ENCODE data around the gene ABCF3.

DNA sequence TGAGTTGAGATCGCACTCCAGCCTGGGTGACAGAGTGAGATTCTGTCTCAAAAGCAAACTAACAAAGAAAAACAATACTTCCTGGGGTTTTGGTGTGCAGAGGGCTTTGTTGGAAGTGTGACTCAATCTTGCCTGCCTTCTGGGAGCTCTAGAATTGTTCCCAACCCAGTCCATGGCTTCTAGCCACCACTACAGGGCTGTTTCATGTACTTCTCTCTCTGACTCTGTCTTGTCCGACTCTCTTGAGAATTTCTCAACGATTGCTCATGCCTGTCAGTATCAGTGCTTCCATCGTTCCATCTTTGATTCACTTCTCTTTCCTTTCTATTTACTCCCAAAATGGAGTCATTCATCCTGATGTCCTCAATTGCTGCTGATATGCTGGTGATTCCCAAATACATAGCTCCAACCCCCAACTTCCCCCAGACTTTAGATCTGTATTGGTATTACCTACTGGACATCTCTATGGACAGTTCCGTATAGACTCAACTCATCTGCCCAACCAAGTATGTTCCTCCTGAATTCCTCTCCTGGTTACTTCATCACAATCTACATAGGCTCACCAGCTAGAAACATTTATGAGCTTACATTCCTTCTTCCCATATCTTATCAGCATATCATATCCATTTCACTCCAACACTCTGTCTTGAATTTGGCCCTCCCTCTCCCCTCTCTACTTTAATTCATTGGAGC lies 13.2 kb upstream of the ABCF3 start:
- TF ChIP-seq, protein P1, sequence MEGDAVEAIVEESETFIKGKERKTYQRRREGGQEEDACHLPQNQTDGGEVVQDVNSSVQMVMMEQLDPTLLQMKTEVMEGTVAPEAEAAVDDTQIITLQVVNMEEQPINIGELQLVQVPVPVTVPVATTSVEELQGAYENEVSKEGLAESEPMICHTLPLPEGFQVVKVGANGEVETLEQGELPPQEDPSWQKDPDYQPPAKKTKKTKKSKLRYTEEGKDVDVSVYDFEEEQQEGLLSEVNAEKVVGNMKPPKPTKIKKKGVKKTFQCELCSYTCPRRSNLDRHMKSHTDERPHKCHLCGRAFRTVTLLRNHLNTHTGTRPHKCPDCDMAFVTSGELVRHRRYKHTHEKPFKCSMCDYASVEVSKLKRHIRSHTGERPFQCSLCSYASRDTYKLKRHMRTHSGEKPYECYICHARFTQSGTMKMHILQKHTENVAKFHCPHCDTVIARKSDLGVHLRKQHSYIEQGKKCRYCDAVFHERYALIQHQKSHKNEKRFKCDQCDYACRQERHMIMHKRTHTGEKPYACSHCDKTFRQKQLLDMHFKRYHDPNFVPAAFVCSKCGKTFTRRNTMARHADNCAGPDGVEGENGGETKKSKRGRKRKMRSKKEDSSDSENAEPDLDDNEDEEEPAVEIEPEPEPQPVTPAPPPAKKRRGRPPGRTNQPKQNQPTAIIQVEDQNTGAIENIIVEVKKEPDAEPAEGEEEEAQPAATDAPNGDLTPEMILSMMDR (IDR thresholded peaks at IDR 0.05), result no peak
- TF ChIP-seq POLR2A (IDR thresholded peaks at IDR 0.05), result no peak

Measured in right lobe of liver (tissue), 4 donors.